GM12878 (cell line): ENCODE results near the gene SETD7. TPM values are rescaled to one million over a fixed set of nuclear protein-coding genes. Genes with fewer than 3 reads are reported as not detected.
A peak's percentile ranks its signal among the peaks of the same experiment; 100 is the strongest.

Source experiments
- BRCA1 ChIP-seq: IDR thresholded peaks from 2 replicates; pipeline ENCODE4 v1.6.1; 2011; ENCODE audit warnings: low read depth, low read length, improper control_type of control experiment
- CHD2 ChIP-seq: IDR thresholded peaks from 2 replicates; pipeline ENCODE4 v1.6.1; 2011; ENCODE audit warnings: low read depth, low read length, improper control_type of control experiment, borderline replicate concordance
- CTCF ChIP-seq, 3 experiments: IDR thresholded peaks in 2 of 3; conservative IDR thresholded peaks in 1 of 3; 2 replicates each; pipeline ENCODE4 v1.5.1; 2011; ENCODE audit warnings: low read depth in 3 of 3, low read length in 3 of 3, mild to moderate bottlenecking in 3 of 3, control low read depth in 2 of 3, moderate library complexity in 2 of 3, inconsistent platforms in 1 of 3, mixed read lengths in 1 of 3; ENCODE audit not compliant: control insufficient read depth in 2 of 3, insufficient read depth in 1 of 3; ENCODE audit errors: extremely low read depth in 1 of 3
- JUND ChIP-seq: IDR thresholded peaks from 2 replicates; pipeline ENCODE4 v1.6.1; 2012; ENCODE audit warnings: low read depth, mild to moderate bottlenecking, low read length, improper control_type of control experiment, moderate library complexity
- LARP7 ChIP-seq: fragments of 450-650 bp; IDR thresholded peaks from 2 replicates; pipeline ENCODE4 v1.6.1; 2017; ENCODE audit warnings: mild to moderate bottlenecking
- PAX8 ChIP-seq: fragments of 450-650 bp; IDR thresholded peaks from 2 replicates; pipeline ENCODE4 v1.6.1; 2017; ENCODE audit warnings: mild to moderate bottlenecking, moderate library complexity
- PML ChIP-seq: IDR thresholded peaks from 2 replicates; pipeline ENCODE4 v1.6.1; 2012; ENCODE audit warnings: low read length, inconsistent platforms
- RFX5 ChIP-seq: IDR thresholded peaks from 2 replicates; pipeline ENCODE4 v1.6.1; 2011; ENCODE audit warnings: low read depth, low read length, improper control_type of control experiment
- SIN3A ChIP-seq: IDR thresholded peaks from 2 replicates; pipeline ENCODE4 v1.6.1; 2012; ENCODE audit warnings: low read depth, low read length, improper control_type of control experiment
- SKIL ChIP-seq: fragments of 450-650 bp; IDR thresholded peaks from 2 replicates; pipeline ENCODE4 v1.6.1; 2017; ENCODE audit warnings: mild to moderate bottlenecking, low read depth, inconsistent platforms; ENCODE audit not compliant: poor library complexity, severe bottlenecking
- YY1 ChIP-seq: IDR thresholded peaks from 2 replicates; pipeline ENCODE4 v1.6.1; 2011; ENCODE audit warnings: low read depth, mild to moderate bottlenecking, low read length
- ZBTB40 ChIP-seq: fragments of 450-650 bp; IDR thresholded peaks from 2 replicates; pipeline ENCODE4 v1.6.1; 2016; ENCODE audit warnings: mild to moderate bottlenecking, moderate library complexity, borderline replicate concordance
- polyA plus RNA-seq, 11 experiments: library from polyadenylated mRNA; depleted of rRNA in 4 of 11; unstranded in 6 of 11; stranded (reverse) in 5 of 11; fragments of >200 nt; fragmentation: Nextera tagmentation in 4 of 11; fragmentation: Illumina TruSeq in 1 of 11; extraction: Ambion mirVana in 4 of 11; extraction: Trizol in 1 of 11; gene quantifications; 1 replicate in 1 of 11; 2 replicates in 10 of 11; pipeline versions ENCODE4 v1.2.1 to v1.2.3, GENCODE V29; 2011 to 2016; ENCODE audit warnings: inconsistent platforms in 2 of 11, missing spikeins in 2 of 11, low read depth in 1 of 11
- total RNA-seq, 4 experiments: library from RNA; depleted of rRNA in 3 of 4; stranded (reverse); fragments of >200 nt in 3 of 4; fragmentation: Illumina TruSeq in 1 of 4; extraction: Trizol in 1 of 4; gene quantifications; 2 replicates each; pipeline versions ENCODE4 v1.2.1 to v1.2.3, GENCODE V29; 2013 to 2021

SETD7 gene
- total and polyA plus RNA-seq, 10 of the 15 experiments (the other 5 are each of a cell fraction or from before 2014, with no cell fraction given) = 0.03 to 0.82 (median 0.44) TPM

- TF ChIP-seq ZBTB40 (0 out of 2 replicates have a peak, but pooled peaks have one; percentile 7), BRCA1 (peak; percentile 92), LARP7 (peak; percentile 72), YY1 (peak; percentile 10; the same call in 1 of the 2 replicates), SKIL (peak; percentile 11), JUND (0 out of 2 replicates have a peak, but pooled peaks have one; percentile 22), PML (peak; percentile 75; the same call in 1 of the 2 replicates), PAX8 (no peak), CTCF (IDR thresholded peaks at IDR 0.05 in 2 of 3, conservative IDR thresholded peaks at IDR 0.05 in 1 of 3; ENCODE audit: control insufficient read depth in 2 of 3, extremely low read depth in 1 of 3, insufficient read depth in 1 of 3, low read depth in 3 of 3, low read length in 3 of 3) (peak in 1 of 3 experiments; percentile 0; a peak in 1 of 6 replicates), SIN3A (no peak), CHD2 (peak; percentile 99), RFX5 (no peak)
These were observed 102.5 kb downstream of the SETD7 start (continued) for GRCh38 chr4:139453371-139454110.
